8988T (cell line): ENCODE data around the gene DMBX1.

Experiments
- DNase-seq: peaks from one replicate; pipeline ENCODE4 v3.0.0; 2011

The DMBX1 gene

GRCh38 chr1:46489638-46490405 lies at the start of gene DMBX1:
Gene DMBX1 (plus strand): TSS chr1:46489836. CDS start chr1:46507011, 17,175 bp downstream.
- DNase-seq = peak; percentile 96

DNA sequence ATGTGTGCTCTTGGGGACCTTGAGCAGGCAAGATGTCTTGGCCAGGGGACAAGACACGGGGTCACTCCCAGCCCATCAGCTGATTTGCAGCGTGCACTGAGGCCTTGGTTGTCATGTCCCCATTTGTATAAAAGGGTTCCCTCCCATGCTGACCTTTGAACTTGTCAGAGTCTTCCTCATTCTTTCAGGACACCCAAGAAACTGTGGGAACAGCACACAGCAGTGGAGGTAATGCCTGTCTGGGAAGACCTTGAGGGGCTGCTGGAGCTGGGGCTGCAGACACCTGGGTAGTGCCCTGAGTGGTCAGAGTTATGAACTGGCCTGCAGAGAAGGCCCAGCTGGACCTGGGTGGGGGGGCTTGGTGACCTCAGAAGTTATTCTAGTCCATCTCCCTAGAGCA lies 49.2 kb upstream of the DMBX1 start:
- no peak for DNase-seq

GRCh38 chr1:46442317-46443161 lies 47.1 kb upstream of the DMBX1 start:
- DNase-seq = peak; percentile 61

- no peak for DNase-seq
Observed at GRCh38 chr1:46444466-46444865, 45.2 kb upstream of the DMBX1 start.

- no peak for DNase-seq
Observed at GRCh38 chr1:46445773-46446256, 43.8 kb upstream of the DMBX1 start.

DNA sequence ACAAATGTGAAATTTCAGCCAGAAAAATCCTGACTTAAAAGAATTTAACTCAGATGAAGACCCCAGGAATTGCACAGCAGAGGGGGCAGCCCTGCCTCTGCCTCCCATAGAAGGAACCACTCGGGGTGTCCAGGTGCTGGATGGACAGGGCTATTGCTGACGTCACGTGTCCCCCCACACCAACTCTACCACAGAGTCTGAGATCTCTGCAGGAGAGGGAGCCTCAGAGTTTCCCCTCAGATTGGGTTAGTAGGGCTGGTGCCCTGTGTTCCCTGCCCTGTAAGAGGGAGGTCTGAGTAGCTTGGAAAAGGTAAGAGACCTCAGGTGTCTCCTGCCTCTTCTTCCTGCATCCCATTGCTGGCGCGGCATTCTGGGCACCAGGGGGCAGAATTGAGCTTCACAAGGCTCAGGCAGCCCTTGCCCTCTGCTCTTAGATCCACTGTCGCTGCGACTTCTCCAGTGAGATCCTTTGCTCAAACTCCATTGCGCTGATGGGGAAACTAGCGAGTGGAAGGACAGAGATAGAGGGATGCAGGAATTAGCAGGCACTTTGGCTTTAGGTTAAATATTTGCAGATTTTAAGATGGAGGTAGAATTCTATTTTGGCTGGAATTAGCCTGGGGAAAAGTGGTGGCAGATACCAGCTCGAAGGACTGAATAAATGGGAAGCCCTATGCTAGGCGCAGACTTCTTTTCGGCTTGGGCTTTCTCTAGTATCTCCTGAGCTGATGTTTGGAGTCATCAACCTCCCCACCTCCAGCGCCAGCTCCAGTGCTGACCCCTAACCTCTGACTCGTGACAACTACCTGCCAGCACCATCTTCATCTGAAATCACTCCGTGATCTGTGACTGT lies 42.8 kb upstream of the DMBX1 start:
- peak; percentile 86 for DNase-seq

- no peak for DNase-seq
Observed at GRCh38 chr1:46447499-46448108, 42.0 kb upstream of the DMBX1 start.

- no peak for DNase-seq
Observed at GRCh38 chr1:46448109-46448911, 41.3 kb upstream of the DMBX1 start.

DNA sequence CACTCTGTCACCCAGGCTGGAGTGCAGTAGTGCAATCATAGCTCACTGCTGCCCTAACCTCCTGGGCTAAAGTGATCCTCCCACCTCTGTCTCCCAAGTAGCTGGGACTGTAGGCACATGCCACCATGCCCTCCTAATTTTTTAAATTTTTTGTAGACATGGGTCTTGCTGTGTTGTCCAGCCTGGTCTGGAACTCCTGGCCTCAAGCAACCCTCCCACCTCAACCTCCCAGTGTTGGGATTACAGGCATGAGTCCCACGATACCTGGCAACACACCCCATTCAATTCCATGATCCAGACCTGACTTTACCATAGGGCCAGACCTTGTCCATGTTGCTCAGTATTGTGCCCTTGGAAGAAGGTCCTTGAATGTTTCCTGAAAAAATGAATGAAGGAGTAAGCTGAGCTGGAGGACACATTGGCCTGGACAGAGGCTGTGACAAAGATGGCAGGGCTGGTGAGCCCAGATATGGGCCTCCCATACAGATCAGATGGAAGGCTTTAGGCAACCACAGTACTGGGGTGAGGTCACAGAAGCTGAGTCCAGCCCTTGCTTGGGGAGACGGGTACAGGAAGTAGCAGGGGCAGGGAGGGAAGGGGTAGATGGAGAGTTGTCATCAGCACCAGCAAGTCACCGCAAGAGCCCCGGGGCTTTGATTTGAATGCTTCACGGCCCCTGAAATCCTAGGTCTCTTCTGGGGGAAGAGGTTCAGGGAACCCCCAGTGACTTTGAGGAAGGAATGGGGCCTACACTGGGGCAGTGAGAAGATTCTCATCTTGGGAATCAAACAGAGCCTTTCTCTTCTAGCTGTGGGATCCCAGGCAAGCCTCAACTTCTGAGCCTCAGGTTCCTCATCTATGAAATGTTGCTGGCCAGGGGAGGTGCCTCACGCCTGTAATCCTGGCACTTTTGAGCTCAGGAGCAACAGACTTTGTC lies 40.1 kb upstream of the DMBX1 start:
- no peak for DNase-seq

- DNase-seq = no peak
Observed at GRCh38 chr1:46450160-46450517, 39.5 kb upstream of the DMBX1 start.

DNA sequence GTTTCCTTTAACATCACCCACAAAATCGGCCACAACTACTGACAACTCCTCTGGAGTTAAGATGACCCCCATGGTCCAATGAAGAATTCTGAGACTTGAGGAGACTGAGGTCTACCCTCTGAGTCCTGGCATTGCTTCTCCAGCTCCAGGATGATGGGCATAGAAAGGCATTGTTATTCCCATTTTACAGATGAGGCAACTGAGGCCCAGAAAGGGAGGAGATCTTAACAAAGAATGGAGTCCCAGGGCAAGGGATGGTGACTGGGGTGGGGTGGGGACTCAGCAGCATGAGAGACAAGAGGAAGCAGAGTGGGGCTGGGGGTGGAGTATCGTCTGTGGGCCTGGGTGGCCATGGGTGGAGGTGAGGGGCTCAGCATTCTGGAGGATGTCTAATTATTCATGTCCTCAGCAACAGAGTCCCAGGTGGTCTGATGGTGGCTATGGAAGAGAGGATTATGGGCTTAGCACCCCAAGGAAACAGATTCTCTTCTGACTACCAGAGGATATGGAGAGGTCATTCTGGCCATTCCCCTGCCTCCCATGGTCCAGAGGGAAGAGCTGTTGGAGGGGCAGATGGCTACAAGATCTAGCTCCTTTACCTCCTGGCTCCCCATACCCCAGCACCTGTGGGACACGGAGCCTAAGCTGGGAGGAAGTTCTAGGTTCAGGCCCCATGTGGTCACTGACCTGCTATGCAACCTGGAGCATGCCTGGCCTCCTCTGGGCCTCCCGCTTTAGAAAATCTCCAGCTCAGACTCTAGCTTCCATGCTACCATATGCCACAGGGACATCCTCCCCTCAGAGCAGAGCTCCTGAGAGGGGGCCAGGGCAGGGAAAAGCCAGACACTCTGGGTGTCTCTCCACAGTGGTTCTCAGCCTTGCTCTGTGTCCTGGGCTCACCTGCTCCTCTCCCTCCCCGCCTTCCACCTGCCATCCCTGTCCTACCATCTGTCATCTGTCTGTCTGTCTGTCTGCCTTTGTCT lies 37.4 kb upstream of the DMBX1 start:
- DNase-seq = no peak

GRCh38 chr1:46452931-46453325 lies 36.7 kb upstream of the DMBX1 start:
- DNase-seq = no peak

DNA sequence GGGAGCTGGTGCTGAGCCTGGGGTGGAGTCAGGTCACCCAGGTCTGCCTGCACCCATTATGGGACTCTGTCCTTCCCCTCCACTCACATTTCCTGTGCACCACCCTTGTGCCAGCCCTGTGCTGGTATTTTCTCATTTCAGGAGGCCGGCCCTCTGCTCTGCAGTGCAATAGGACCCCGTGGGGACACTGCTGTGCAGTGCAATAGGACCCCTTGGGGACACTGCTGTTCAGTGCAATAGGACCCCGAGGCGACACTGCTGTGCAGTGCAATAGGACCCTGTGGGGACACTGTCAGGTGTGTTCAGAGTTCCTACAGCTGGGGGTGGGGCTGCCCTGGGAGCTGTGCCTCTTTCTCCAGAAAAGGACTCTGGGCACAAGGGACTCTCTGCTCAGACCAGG lies 36.2 kb upstream of the DMBX1 start:
- no peak for DNase-seq

DNA sequence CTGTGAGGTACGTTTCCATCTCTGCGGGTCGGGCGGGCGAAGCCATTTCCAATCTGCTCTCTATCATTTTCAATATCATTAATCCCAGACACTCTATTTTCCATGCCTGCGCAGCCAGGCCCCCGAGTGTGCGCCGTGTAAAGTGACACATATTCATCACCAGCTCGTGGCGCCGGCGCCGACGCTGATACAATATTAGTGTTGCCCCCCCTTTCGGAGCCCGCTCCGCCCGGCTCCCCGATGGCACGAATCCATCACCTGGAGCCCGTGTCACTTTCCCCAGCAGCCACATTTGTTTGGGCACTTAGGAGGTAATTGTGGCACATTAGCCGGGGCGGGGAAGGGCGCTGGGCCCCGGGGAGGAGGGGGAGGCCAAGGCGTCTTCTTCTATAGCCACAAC lies 33.7 kb upstream of the DMBX1 start:
- DNase-seq = no peak

DNA sequence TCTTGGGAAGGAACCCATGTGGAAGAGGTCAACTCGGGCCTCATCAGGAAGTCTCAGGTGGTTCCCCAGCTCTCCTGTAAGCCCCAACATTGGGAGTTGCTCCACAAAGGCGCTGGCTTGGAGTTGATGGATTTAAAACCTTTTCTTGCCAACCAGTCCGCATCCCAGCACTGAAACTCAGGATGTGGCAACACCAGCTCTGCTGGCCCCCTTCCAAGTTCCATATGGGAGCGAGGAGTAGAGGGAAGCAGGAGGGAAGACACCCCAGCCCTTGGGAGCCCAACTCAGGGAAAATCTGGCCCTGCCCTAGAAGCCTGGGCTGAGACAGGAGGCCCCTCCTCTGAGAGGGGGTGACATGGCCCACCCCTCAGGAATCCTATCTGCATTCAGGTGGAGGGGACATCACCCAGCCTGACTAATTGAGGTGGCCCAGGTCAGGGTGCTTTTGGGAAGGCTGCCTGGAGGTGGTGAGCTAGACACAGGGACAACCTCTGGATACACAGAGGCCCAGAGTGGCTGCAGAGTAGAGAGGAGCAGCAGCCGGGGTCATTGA lies 33.1 kb upstream of the DMBX1 start:
- no peak for DNase-seq

DNA sequence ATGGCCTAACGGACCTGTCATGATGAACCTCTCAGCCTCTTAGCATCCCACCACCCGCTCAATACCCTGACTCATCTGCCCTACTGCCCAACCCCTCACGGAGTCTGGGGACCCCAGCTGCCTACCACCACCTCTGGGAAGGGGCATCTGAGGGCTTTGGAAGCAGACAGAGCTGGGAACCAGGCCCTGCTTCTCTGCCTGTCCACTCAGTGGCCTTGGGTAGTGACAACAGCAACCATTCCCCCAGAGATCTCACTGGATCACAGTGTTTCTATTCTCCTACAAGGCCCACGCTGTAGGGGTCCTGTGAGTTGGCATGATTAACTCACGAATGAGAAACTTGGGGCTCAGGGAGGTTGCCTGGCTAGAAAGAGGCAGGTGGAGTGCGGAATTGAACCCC lies 32.5 kb upstream of the DMBX1 start:
- no peak for DNase-seq

- no peak for DNase-seq
Observed at GRCh38 chr1:46458190-46458589, 31.4 kb upstream of the DMBX1 start.

- no peak for DNase-seq
Observed at GRCh38 chr1:46458846-46459245, 30.8 kb upstream of the DMBX1 start.

- no peak for DNase-seq
Observed at GRCh38 chr1:46459315-46459714, 30.3 kb upstream of the DMBX1 start.
